GM19324 (cell line): ENCODE results near the gene IDH1.
"Not testable (repeated sequence)": the region's sequence is repeated elsewhere in the genome, so short reads cannot be mapped to it uniquely, and the experiment has no call there.

Source experiments
- ATAC-seq: cut with Tn5 transposase; IDR thresholded peaks from one replicate; pipeline ENCODE4 v1.9.1; 2021; ENCODE audit warnings: mild to moderate bottlenecking, moderate library complexity; ENCODE audit not compliant: unreplicated experiment, low FRiP score

The IDH1 gene

DNA sequence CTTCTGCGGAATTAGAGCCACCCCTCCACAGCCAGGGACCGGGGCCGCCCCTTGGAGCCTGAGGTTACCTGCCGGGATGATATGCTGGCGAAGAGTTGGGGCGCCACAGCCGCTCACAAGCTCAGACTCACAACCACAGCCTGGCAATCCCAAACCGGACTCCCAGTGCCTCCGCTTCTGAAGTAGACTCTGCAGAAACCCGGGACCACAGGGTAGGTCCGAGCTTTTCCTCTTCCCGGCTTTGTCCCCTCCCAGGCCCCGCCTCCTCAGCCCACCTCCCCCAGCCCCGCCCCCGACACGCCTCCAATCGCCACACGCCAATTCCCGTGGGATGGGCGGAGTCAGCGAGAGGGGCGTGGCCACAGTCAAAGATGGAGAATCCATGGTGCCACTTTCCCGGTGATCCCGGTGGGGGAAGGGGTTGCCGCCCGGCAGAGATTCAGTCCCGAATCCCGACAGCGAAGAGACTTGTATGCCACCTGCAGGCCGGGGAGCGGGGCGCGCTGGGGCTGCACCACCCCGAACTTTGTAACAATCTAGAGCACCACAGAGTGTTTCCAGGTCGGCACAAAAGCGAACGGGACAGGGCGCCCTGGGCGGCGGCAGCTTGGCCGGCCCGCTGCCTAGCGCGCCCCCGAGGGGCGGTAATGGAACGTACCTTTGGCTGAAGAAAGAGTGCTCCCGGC is at the start of gene IDH1:
IDH1 (minus strand) TSS at position 201 of the 686 bp plus-strand sequence. CDS start 3,520 bp downstream, outside the sequence.
- peak; percentile 82 for ATAC-seq

DNA sequence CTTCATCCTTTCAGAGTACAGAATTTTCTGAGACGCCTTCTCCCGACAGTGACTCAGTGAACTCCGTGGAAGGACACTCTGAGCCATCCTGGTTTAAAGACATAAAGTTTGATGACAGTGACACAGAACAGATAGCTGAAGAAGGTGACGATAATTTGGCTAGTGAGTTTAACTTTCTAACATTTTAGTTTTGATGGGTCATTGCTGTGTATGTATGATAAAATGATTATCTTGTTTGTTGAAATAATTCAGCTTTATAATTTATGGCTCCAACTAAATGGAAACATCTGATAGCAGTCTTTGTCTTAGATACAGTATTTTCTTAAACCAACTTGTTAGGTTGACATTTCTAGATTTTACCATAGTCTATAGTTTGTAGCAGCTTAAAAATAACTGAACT is 49.3 kb upstream of the IDH1 start:
- no peak for ATAC-seq

DNA sequence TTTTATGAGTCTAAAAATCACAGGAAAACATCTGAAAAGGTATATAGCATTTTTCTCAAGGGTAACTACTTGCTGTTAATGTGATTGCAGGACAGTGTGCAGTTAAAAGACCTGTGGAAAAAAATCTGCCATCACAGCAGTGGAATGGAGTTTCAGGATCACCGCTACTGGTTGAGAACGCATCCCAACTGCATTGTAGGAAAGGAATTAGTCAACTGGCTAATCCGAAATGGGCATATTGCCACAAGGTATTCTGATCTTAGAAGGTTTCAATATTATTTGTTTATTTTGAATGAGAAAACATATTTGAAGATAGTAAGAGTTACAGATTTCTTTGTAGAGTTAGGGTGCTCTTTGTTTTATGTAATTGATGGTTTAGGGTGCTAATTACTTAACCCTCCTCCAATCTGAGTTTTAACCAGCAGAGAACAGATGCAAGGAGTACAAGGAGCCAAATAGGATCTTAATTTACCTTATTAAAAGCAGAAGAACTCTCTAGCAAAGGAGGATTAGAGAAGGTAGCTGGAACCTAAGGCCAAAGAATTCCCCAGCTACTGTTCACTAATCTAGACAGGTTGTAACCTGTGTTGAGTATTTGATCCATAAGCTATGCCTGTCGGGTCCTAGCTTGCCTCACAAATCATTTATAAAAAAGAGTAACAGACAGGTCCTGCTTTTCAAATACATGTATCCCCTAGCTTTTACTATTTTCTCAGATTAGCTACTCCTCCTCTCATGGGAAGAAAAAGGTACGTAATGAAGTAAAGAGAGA is 46.2 kb upstream of the IDH1 start:
- ATAC-seq, result no peak

DNA sequence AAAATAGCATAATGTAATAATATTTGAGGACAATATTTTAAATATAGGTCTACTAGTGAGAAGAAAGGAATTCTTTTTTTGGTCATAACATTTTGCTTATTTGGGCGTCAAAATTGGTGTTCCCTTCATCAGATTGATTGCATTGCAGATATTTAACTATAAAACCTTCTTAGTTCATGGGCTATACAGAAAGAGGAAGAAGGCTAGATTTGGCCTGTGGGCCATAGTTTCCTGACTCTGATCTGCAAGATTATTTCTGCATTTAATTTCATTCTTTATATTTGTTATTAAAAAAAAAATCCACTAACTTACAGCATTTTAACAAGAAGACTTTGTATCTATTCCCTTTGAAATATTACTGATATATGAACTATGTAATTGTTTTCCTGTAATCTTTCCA is 43.1 kb upstream of the IDH1 start:
- no peak for ATAC-seq

DNA sequence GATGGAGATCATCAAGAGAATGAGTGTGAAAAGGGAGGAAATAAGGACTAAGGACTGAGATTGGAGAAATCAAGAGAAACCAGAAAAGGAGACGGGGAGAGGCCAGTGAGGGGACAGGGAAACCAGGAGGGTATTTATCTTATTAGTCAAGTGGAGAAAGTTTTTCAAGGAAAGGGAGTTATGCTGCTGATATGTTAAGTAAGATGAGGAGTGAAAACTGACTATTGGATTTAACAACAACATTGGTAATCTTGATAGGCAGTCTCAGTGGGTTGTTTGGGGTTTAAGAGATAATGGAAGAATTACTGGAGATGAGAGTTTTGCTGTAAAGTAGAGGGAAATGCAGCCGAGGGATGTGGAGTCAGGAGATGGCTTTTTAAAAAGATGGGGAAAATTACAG is 41.7 kb upstream of the IDH1 start:
- no peak for ATAC-seq

DNA sequence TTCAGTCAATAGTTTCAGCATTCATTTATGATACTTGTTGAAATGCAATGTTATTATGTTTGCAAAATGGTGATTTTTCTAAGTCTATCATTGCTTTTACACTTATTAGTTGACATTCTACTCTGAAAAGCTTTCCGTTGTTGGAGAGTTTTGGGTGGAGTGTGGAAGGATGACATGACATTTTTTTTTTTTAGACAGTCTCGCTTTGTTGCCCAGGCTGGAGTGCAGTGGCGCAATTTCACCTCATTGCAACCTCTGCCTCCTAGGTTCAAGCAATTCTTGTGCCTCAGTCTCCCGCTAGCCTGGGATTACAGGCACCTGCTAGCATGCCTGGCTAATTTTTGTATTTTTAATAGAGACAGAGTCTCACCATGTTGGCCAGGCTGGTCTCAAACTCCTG is 41.0 kb upstream of the IDH1 start:
- no peak for ATAC-seq

DNA sequence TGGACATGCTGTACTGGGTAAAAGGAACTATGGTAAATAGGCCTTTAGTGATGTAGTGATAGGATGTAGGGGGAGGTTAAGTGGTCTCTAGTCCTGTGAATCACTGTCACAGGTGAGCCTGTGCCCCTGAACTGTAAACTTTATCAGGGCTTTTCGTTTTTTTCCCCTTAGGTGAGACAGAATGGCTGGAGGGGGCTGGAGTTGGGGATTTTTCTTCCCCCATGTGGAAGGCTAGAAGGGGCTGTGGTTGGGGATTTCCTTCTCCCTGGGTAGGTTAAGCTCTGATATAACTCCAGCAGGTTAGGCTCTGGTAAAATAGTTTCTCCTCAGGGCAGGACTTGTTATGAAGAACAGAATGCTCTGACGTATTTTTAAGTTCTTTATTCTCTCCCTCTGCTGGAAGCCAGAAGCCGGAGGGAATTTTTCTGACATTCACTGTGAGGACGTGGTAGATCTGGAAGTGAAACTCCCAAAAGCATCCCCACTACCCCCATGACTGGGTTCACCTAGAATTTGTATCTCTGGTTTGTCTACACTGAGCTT is 39.7 kb upstream of the IDH1 start:
- no peak for ATAC-seq

DNA sequence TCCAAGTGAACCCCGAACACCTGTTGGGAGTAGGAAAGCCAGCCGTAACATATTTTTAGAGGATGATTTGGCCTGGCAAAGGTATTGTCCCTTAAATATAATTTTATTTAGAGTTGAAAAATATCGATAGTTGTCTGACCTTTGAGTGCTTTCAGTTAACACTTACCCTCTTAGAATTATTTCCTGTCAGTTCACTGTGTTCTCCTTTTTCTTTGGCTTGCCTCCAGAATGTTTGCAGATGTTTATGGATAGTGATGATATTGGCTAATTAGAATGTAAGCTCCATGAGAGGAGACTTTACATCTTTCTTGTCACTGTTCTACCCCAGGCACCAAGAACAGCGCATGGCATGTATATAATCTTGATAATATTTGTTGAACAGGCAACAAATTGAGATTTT is 31.0 kb upstream of the IDH1 start:
- no peak for ATAC-seq

DNA sequence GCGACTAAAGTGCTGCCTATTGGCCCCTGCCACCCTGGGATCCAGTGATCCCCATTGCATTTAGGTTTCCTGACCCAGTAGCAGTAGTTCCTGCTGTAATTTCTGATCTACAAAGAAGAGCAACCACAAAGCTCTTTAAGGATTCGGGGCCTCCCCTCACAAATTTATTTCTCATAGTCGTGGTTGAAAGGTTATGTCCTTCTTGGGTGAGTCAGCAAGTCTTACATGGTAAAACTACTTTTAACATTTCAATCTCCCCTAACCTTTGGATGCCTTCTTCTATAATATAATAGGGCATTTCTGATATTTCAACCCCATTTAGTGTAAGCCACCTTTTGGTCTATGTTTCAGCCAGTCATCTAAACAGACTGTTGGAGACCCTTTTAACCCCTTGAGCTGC is 26.1 kb upstream of the IDH1 start:
- ATAC-seq, result no peak

DNA sequence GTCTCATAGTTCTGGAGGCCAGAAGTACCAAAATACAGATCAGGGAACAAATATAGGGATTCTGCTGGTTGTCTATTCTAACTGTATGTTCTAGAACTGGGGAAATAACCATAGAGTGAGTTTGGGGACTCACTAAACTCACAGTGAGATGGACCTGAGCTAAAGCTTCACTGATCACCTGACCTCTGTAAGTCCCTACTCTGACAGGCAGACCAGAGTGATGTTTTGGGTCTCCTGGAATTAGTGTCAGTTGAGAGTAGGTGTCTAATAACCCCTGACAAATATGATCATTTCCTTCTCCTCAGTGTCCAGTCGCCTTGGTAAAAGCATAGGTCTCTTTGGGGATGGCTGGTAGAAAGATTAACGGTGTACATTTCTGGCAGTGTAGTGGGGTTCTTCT is 25.4 kb upstream of the IDH1 start:
- no peak for ATAC-seq

DNA sequence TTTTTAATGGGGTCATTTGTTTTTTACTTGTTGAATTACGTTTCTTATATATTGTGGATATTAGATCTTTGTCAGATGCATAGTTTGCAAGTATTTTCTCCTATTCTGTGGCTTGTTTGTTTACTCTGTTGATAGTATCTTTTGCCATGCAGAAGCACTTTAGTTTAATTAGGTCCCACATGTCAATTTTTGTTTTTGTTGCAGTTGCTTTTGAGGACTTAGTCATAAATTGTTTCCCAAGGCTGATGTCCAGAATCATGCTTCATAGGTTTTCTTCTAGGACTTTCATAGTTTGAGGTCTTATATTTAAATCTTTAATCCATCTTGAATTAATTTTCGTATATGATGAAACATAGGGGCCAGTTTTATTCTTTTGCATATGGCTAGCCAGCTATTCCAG is 24.4 kb upstream of the IDH1 start:
- ATAC-seq, result no peak

DNA sequence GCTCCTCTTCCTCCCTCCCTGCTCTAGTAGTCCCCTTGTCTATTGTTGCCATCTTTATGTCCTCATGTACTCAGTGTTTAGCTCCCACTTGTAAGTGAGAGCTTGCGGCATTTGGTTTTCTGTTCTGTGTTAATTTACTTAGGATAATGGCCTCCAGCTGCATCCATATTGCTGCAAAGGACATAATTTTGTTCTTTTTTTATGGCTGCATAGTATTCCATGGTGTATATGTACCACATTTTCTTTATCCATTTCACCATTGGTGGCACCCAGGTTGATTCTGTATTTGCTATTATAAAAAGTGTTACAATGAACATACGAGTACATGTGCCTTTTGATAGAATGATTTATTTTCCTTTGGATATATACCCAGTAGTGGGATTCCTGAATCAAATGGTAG is 23.7 kb upstream of the IDH1 start:
- no peak for ATAC-seq

DNA sequence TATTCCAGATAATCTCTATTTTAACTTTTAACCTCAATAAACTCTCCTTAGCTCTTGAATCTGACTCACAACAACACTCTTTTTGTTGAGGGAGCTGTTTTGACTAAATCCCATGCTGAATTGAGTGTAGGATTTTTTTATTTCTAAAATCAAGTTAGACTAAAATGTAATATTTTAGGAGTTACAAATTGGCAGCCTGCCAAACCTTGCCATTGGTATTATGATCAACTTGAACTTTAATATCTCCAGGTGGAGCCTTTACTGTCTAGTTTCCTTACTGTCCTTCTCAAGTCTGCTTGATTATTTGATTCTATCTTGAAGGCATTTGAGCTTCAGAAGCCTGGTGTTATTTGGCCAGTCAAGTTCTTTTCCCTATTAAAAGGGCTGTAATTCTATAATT is 19.9 kb upstream of the IDH1 start:
- ATAC-seq, result no peak

DNA sequence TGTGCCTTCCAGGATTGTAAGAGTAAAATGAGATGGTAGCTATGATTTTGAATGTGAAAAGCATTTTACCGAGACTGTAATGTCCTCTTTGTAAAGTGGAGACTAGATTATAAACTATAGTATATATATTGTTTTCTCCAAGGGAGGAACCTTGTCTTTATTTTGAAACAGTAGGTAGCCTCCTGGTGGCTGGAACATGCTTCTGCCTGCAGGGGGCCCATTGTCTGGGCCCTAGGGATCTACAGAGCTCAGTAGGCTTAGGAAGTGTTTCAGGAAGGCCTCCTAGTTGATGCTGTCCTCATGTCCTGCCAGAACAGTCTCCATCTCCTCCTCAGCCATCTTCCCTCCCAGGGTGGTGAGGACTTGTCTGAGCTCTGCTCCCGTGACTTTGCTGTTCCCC is 14.2 kb upstream of the IDH1 start:
- no peak for ATAC-seq

DNA sequence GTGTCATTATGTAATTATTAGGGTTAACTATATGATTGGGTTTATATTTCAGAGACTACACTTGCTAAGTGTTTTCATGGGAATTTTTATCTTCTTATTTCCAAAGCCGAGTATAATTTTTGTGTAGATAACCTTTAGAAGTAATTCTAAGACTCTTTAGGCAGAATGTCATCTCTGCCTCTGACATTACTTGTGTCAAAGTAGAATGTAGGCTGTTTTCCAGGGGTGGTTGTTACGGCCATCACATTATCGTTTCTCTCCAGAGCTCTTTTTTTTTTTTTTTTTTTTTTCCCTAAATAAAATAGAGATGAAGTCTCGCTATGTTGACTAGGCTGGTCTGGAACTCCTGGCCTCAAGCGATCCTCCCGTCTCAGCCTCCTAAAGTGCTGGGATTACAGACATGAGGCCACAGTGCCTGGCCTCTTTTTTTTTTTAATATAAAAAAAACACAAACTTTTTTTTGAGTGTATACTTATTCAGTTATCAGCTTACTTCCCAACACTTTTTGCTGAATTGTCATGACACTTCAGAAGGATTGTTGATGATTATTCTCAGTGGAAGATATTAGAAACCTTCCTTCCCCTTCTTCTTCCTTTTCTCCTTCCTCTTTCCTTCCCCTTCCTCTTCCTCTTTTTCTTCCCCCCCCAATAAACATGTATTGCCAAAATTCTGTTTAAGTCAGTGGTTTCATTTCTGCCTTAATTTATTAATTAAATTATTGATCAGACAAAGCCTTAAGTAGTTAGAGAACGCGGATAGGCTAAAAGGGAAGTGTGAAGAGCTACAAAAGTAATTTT is 13.5 kb upstream of the IDH1 start:
- no peak for ATAC-seq

DNA sequence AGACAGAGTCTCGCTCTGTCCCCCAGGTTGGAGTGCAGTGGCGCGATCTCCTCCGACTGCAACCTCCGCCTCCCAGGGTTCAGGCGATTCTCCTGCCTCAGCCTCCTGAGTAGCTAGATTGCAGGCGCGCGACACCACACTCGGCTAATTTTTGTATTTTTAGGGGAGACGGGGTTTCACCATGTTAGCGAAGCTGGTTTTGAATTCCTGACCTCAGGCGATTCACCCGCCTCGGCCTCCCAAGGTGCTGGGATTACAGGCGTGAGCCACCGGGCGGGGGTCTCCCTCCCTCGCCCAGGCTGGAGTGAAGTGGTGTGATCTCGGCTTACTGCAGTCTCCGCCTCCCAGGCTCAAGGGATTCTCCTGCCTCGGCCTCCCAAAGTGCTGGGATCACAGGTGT is 12.7 kb upstream of the IDH1 start:
- ATAC-seq, result not testable (repeated sequence)

DNA sequence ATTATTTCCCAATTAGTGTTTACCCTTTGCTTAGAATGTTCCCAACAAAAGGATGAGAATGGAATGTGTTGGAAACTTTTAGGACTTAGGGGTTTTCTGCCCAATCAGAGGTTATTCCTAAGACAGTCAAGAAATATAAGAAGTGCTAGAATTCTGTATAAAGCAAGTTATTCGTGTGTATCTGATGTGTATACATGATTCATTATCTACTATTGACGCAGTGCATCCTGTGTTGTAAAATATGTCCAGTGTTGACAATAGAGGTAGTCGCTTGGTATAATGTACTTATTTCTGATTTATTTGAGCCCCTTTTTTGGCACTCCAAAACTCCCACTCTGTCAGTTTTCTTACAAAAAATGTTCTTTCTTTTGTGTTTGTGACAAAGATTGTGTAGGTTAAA is 12.1 kb upstream of the IDH1 start:
- no peak for ATAC-seq

DNA sequence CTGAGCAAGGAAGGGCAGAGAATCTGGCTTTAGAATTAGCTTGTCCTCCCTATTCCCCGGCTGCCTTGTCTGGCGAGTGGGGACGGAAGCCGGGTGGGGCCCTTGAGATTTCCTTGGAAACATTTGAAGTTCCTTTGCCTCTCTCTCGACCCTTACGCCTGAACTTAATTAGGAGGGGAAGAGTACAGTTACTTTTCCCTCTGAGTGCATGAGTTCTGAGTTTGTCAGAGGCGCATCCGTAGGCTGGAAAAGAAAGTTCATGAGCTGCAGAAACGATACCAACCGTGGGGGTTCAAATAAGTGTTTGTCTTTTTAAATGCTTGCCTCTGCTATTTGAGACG is 11.7 kb upstream of the IDH1 start:
- no peak for ATAC-seq

DNA sequence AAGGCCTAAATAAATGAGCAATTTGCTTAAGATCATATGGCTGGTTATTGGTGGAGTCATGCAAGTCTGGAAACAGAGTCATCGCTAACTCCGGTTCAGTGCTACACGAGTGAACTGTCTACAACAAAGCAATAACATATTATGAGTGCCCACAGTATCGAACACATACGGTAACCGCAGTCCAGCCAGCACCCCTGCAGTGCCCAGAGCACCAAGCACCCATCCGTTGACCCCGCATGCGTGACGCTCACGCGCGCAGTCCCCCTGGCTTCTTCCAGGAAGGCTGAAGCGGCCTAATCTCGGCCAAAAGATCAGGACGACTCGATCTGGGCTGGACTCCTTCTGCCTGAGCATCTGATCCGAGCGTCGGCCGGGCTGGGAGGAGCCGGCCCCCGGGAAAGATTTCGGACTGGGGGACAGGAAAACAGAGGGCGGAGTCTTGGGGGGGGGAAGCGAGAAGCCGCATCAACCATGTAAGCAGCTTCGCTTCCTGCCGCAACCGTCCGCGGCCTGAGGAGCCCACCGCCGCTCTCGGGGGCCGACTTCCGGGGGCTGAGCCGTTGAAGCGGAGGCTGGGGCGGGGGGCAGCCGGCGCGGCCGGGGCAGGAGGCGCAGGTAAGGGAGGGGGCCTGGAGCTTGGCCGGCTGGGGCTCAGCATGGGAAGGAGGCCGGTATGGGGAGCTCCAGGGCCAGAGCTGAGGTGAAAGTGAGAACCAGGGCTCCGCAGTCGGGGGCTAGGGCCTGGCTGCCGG is 11.1 kb upstream of the IDH1 start, which contains the start of gene PIKFYVE:
PIKFYVE (plus strand) TSS at position 455 of the 752 bp plus-strand sequence. CDS start 5,265 bp downstream, outside the sequence.
- ATAC-seq, result peak; percentile 93

DNA sequence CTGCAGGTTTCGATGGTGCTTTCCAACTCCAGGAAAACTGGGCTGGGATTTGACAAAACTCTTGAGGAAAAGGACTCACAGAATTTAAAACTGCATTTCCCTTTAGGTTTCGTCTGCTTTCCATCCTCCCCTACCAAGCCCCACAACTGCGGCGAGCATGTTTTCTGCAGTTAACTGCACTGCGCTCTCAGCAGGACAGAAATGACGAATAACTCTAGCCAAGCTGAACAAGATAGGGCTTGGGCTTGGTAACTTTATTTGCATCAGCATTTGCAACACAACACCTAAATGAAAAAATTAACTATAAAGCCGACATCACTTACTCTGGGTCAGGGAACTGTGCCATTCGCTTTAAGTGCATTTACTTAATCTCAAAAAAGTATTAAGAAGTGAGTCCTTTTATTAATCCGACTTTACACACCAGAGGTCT is 10.5 kb upstream of the IDH1 start:
- ATAC-seq, result peak; percentile 45
